A673 (cell line): ENCODE measurements around the gene CACNB1.

Experiments used
- EZH2 ChIP-seq: fragments of 200-600 bp; sonication (generic); IDR thresholded peaks from 2 replicates; pipeline ENCODE4 v1.6.1; 2017; ENCODE audit warnings: borderline replicate concordance, low read depth, mild to moderate bottlenecking, mixed read lengths, antibody characterized with exemption, low read length; ENCODE audit not compliant: poor library complexity, severe bottlenecking
- TF ChIP-seq, protein P1 (sequence below): fragments of 300-800, 200-600 bp; sonication (generic); conservative IDR thresholded peaks from 2 replicates; pipeline ENCODE4 v1.5.1; 2017; ENCODE audit warnings: low read depth, mild to moderate bottlenecking, antibody characterized with exemption, low read length, moderate library complexity, mixed read lengths

DNA sequence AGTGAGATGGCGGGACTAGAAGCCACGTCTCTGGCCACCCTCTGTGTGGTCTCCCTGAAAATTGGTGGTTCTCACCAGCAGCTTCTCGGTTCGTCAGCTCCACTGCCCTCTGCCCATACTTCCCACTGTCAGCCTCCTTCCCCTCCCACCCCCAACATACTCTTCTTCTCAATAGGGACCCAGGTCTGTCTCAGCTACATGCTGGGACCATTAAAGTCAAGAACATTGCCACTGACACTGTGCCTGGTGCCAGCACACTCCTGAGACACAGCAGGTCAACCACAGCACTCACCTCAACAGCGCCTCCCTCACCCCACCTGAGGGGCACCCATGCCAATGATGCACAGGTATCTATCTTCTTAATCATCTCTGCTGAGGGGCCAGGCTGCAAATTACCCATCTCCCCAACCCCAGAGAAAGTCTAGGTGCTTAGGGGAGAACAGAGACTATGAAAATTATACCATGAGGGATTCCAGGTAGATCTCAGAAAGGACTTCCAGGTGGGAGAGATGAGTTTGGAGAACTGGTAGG is 47.3 kb downstream of the CACNB1 start:
- TF ChIP-seq, protein P1, sequence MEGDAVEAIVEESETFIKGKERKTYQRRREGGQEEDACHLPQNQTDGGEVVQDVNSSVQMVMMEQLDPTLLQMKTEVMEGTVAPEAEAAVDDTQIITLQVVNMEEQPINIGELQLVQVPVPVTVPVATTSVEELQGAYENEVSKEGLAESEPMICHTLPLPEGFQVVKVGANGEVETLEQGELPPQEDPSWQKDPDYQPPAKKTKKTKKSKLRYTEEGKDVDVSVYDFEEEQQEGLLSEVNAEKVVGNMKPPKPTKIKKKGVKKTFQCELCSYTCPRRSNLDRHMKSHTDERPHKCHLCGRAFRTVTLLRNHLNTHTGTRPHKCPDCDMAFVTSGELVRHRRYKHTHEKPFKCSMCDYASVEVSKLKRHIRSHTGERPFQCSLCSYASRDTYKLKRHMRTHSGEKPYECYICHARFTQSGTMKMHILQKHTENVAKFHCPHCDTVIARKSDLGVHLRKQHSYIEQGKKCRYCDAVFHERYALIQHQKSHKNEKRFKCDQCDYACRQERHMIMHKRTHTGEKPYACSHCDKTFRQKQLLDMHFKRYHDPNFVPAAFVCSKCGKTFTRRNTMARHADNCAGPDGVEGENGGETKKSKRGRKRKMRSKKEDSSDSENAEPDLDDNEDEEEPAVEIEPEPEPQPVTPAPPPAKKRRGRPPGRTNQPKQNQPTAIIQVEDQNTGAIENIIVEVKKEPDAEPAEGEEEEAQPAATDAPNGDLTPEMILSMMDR = no peak
- no peak for TF ChIP-seq EZH2
